Bladder microvascular endothelial cell (primary cell): ENCODE results near the gene PRPSAP2. TPM values are rescaled to one million over a fixed set of nuclear protein-coding genes. Genes with fewer than 3 reads are reported as not detected.

ENCODE experiments used
- total RNA-seq: library from RNA; depleted of rRNA; stranded (reverse); fragments of >200 nt; gene quantifications from 2 replicates; pipeline ENCODE4 v1.2.3, GENCODE V29; 2014

PRPSAP2 gene
- 34.5 and 45.8 TPM in 2 replicates for total RNA-seq

GRCh38 chr17:18857864-18858566 lies at the start of gene PRPSAP2:
Gene PRPSAP2 (plus strand): TSS chr17:18858131. CDS start chr17:18865834, 7,703 bp downstream.

GRCh38 chr17:18951941-18952842 lies 94.3 kb downstream of the PRPSAP2 start, which contains the start of gene SLC5A10:
Gene SLC5A10 (plus strand): TSS chr17:18952165. CDS start chr17:18952206, 41 bp downstream.

Other genes starting within 250 kb of the PRPSAP2 start
- 0.19 TPM in 1 of 2 replicates, not detected in the other for gene TBC1D28, start 213.7 kb upstream of the PRPSAP2 start, total RNA-seq
- 1.3 and 2.0 TPM in 2 replicates for gene FOXO3B, start 175.8 kb upstream of the PRPSAP2 start, total RNA-seq
- gene FBXW10, start 114.1 kb upstream of the PRPSAP2 start, total RNA-seq: 0.06 TPM in 1 of 2 replicates, not detected in the other
- gene TVP23B, start 76.9 kb upstream of the PRPSAP2 start, total RNA-seq: 30.1 and 65.4 TPM in 2 replicates
- gene SLC5A10, start 94.0 kb downstream of the PRPSAP2 start, total RNA-seq: under 0.01 TPM in 1 of 2 replicates, not detected in the other
- 4.7 and 13.1 TPM in 2 replicates for gene FAM83G, start 146.6 kb downstream of the PRPSAP2 start, total RNA-seq
- 47.9 and 63.0 TPM in 2 replicates for gene GRAP, start 188.8 kb downstream of the PRPSAP2 start, total RNA-seq